GM12872 (cell line): ENCODE data around the gene PRR5.

Experiments used
- TF ChIP-seq, protein P1 (sequence below): IDR thresholded peaks from 3 replicates; pipeline ENCODE4 v1.5.1; 2011; ENCODE audit warnings: low read depth, mild to moderate bottlenecking, low read length, moderate library complexity; ENCODE audit not compliant: insufficient read depth

Gene PRR5

DNA sequence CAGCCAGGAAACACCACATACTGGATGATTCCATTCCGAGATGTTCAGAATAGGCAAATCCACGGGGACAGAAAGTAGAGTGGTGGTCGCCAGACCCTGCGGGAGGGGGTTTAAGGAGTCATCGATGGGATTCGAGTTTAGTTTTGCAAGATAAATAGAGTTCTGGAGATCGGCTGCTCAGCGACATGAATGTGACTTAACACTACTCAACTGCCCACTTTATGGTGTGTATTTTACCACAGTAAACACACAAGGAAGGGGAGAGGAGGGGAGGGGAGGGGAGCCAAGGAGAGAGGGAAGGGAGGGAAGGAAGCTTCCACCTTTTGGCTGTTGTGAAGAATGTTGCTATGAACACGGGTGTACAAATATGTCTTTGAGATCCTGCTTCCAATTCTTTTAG lies 39.9 kb downstream of the PRR5 start:
- TF ChIP-seq, protein P1, sequence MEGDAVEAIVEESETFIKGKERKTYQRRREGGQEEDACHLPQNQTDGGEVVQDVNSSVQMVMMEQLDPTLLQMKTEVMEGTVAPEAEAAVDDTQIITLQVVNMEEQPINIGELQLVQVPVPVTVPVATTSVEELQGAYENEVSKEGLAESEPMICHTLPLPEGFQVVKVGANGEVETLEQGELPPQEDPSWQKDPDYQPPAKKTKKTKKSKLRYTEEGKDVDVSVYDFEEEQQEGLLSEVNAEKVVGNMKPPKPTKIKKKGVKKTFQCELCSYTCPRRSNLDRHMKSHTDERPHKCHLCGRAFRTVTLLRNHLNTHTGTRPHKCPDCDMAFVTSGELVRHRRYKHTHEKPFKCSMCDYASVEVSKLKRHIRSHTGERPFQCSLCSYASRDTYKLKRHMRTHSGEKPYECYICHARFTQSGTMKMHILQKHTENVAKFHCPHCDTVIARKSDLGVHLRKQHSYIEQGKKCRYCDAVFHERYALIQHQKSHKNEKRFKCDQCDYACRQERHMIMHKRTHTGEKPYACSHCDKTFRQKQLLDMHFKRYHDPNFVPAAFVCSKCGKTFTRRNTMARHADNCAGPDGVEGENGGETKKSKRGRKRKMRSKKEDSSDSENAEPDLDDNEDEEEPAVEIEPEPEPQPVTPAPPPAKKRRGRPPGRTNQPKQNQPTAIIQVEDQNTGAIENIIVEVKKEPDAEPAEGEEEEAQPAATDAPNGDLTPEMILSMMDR, result no peak

DNA sequence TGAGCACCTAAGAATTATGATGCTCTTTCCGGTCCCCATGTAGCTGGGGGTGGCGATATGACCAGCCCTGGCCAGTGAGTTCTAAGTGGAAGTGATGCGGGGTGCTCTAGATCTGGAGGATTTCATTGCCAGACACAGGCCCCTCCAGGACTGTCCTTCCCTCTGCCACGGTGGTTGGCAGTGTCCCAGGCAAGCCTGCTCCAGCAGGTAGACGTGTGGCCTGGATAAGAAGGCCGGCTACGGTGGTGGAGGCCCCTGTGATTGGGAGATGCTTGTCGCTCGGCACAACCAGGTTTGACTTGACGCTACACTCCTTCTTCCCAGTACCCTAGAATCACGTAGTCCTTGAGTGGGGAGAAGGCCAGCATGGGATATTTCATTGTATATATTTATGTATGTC lies 41.2 kb downstream of the PRR5 start:
- TF ChIP-seq, protein P1, result no peak

DNA sequence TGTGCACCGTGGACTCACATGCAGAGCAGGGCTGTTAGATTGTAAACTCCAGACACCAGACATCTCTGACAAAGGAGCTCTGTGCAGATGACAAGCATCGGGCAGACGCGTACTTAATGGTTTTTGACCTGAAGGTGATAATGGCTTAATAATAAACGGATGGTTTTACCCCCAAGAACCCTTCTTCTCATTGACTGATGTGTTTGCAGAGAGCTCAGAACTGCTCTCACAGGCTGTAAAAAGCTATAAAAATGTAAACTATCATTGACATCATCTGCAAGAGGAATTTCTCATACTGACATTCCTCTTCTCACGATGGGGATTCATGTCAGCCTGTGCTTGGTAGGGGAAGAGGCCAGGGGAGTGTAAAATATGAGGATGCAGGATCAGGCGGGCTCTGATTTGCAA lies 41.8 kb downstream of the PRR5 start:
- TF ChIP-seq, protein P1, result no peak

DNA sequence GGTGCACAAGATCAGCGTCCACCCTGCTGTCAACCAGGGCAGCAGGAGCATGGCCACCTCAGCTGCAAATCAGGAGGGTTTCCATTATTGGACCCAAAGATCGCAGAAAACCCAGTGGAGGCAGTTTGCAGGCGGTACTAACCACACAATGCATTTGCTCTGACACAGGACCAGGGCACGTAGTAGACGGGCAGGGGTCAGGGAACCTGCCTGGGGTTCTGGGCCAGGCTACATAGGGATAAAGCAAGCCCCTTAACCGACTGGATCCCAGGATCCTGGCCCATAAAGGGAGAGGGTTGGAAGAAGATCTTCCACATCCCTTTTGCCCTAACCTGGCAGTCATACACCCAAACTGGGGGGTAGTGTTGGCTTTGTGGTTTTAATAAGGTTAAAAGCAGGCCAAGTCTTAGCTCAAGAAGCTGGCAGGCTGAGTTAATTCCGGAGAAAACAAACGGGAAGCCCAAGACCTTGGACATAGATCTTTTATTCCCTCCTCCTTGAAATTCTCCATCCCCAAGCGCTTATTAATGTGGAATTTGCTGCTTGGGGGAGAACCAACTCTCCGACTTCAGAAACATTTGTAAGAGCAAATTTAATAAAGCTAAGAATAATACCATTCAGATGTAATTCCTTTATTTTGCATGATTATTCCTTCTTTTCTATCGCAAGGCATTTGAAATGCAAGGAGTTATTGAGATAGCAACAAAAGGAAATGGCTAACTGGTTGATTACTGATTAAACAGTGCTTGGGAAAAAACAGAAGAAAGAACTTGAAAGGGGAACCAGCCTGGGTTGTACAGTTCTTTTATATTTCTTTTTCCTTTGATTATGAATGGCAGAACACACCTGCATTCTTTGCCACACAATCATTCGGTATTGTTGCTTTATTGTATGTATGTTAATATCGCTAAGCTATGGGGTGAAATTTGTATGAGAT lies 44.1 kb downstream of the PRR5 start:
- TF ChIP-seq, protein P1, result no peak

DNA sequence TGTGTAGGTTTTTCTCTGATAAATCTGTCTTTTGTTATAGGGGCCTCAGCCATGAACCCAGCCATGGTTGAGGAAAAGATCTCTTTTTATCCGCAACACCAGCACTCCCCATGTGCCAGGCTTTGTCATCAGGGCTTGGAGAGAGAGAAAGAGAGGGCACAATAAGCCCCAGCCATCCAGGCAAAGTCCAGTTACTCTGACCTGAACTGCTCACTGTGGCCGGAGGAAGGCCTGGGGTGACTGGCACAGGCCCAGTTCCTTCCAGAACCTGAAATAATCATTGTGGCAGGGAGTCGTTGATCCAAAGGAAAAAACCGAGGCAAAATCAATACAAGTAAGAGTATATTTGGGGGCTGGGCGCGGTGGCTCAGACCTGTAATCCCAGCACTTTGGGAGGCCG lies 46.5 kb downstream of the PRR5 start:
- TF ChIP-seq, protein P1, result no peak

DNA sequence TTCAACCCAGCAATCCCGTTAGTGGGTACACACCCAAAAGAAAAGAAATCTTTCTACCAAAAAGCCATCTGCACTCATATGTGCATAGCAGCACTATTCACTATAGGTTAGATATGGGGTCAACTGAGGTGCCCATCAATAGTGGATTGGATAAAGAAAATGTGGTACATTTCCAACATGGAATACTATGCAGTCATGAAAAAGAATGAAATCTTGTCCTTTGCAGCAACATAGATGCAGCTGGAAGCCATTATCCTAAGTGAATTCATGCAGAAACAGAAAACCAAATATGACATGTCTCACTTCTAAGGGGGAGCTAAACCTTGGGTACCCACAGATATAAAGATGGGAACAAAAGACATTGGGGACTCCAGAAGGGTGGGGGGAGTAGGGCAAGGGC lies 48.5 kb downstream of the PRR5 start:
- TF ChIP-seq, protein P1, result no peak

DNA sequence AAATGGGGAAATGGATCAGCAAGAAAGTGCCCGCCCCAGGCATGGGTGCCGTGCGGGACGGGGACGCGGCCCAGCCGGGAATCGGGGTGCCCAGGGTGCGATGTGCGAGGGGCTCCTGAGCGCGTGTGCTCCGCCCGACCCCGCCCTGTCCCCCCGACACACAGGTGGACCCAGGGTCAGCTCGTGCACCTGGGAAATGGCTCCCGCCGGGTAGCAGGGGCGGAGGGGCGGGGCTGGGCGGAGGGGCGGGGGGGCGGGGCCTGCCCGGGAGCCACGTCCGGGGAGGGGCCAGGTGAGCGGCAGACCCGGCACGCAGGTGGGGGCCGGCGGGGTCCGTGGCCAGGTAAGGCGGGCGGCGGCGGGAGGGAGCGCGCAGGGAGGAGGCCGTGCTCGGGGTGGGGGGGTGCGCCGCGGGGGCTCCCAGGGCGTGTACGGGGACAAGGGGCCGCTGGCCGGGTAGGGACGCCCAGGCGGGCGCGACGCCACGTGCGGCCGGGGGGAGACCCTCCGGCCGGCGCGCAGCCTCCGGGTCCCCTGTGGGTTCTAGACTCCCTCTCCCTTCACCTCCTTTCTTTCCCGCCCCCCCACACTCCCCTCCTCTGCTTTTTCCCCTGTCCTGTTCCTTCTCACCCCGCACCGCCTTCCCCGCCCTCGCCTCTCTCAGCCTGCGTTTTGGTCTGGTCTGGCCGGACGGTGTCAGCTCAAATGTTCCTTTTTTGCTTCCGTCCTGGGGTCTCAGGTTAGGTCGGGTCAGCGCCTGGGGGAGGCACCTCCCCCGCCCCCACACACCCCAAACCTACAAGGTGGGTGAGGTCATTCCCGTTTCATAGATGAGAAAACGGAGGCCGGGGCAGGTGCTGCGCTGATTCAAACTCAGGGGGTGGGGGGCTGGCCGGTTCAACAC lies 50.5 kb downstream of the PRR5 start, which contains the start of gene ARHGAP8:
TSS of gene ARHGAP8 (plus strand) at position 291 of the 904 bp plus-strand sequence. CDS start 33,953 bp downstream, outside the sequence.
- TF ChIP-seq, protein P1, result no peak
